Measurements from ENCODE around the gene SLC16A4.

The SLC16A4 gene

GRCh38 chr1:110361856-110362255 is 29.0 kb downstream of the SLC16A4 start:
- DNase-seq (ENCODE audit: low read depth in 2 of 2) = no peak

- DNase-seq (ENCODE audit: low read depth in 2 of 2) = no peak
Observed at GRCh38 chr1:110360431-110360830, 30.4 kb downstream of the SLC16A4 start.

GRCh38 chr1:110356379-110356778 is 34.4 kb downstream of the SLC16A4 start:
- no peak for DNase-seq (ENCODE audit: low read depth in 2 of 2)

- DNase-seq (ENCODE audit: low read depth in 2 of 2) = no peak
Observed at GRCh38 chr1:110355321-110355720, 35.5 kb downstream of the SLC16A4 start.

GRCh38 chr1:110350360-110350759 is 40.5 kb downstream of the SLC16A4 start:
- DNase-seq (ENCODE audit: low read depth in 2 of 2) = no peak

GRCh38 chr1:110348771-110349170 is 42.1 kb downstream of the SLC16A4 start:
- DNase-seq (ENCODE audit: low read depth in 2 of 2) = no peak

GRCh38 chr1:110348050-110348449 is 42.8 kb downstream of the SLC16A4 start:
- DNase-seq (ENCODE audit: low read depth in 2 of 2) = no peak

- no peak for DNase-seq (ENCODE audit: low read depth in 2 of 2)
Observed at GRCh38 chr1:110347182-110347893, 43.5 kb downstream of the SLC16A4 start.

GRCh38 chr1:110346690-110347089 is 44.1 kb downstream of the SLC16A4 start:
- DNase-seq (ENCODE audit: low read depth in 2 of 2) = no peak

- no peak for DNase-seq (ENCODE audit: low read depth in 2 of 2)
Observed at GRCh38 chr1:110345480-110345879, 45.3 kb downstream of the SLC16A4 start.

GRCh38 chr1:110344152-110344551 is 46.7 kb downstream of the SLC16A4 start:
- no peak for DNase-seq (ENCODE audit: low read depth in 2 of 2)

- DNase-seq (ENCODE audit: low read depth in 2 of 2) = no peak
Observed at GRCh38 chr1:110343249-110343648, 47.6 kb downstream of the SLC16A4 start.

- DNase-seq (ENCODE audit: low read depth in 2 of 2) = no peak
Observed at GRCh38 chr1:110341872-110342331, 48.9 kb downstream of the SLC16A4 start.

- DNase-seq (ENCODE audit: low read depth in 2 of 2) = no peak
Observed at GRCh38 chr1:110341146-110341871, 49.5 kb downstream of the SLC16A4 start.

- DNase-seq (ENCODE audit: low read depth in 2 of 2) = no peak
Observed at GRCh38 chr1:110340207-110340468, 50.7 kb downstream of the SLC16A4 start.

GRCh38 chr1:110339407-110340206 is 51.2 kb downstream of the SLC16A4 start:
- no peak for DNase-seq (ENCODE audit: low read depth in 2 of 2)

GRCh38 chr1:110338886-110339406 is 51.9 kb downstream of the SLC16A4 start, which contains the start of gene RBM15:
RBM15 (plus strand) TSS chr1:110339377; CDS start chr1:110339406, 29 bp downstream.
- DNase-seq (ENCODE audit: low read depth in 2 of 2) = peak; percentile 100

GRCh38 chr1:110338309-110338885 is 52.4 kb downstream of the SLC16A4 start:
- DNase-seq (ENCODE audit: low read depth in 2 of 2) = no peak

- no peak for DNase-seq (ENCODE audit: low read depth in 2 of 2)
Observed at GRCh38 chr1:110337704-110338308, 53.0 kb downstream of the SLC16A4 start.

GRCh38 chr1:110336300-110337039 is 54.4 kb downstream of the SLC16A4 start:
- no peak for DNase-seq (ENCODE audit: low read depth in 2 of 2)

GRCh38 chr1:110335265-110335664 is 55.6 kb downstream of the SLC16A4 start:
- DNase-seq (ENCODE audit: low read depth in 2 of 2) = no peak

Measured in fibroblast of skin of left quadriceps (primary cell).